ENCODE data around the gene PAX6. TPM values are rescaled to one million over a fixed set of nuclear protein-coding genes. Genes with fewer than 3 reads are reported as not detected.

Gene PAX6
- polyA plus RNA-seq, 3 donors from 2014 or later = not detected

- H3K27ac Mint-ChIP-seq = no peak overlapping the region
Observed at GRCh38 chr11:31795706-31796498, 15.2 kb downstream of the PAX6 start.

DNA sequence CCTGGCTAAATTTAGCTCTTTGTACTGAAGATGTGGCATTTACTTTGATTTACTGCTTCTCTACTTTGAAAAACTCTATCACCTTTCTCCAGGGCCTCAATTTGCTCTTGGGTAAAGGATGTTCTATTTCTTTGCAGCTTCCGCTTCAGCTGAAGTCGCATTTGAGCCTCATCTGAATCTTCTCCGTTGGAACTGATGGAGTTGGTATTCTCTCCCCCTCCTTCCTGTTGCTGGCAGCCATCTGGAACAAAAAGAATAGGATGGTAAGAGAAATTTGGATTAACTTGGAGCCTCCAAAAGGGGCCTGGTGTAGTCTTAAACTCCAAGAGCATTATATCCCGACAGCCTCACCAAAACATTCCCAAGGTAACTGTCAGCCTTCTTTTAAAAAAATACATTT is 16.6 kb downstream of the PAX6 start:
- Mint-ChIP-seq H3K27ac (no peak overlapping the region), H3K9me3 (peaks cover 0 to 9% (median 0%) of the 10 kb centered on the region in 6 donors), H3K4me3 (no peak overlapping the region), H3K27me3 (ENCODE audit: low read depth in 3 of 3) (peaks cover 20 to 23% (median 21%) of the 10 kb centered on the region in 3 donors), H3K36me3 (peaks cover 0 to 6% (median 3%) of the 10 kb centered on the region in 3 donors), H3K4me1 (peaks cover 3 to 9% of the 10 kb centered on the region in 2 donors)
- no peak for DNase-seq

More at GRCh38 chr11:31795706-31796498, 15.2 kb downstream of the PAX6 start:
- Mint-ChIP-seq H3K4me1 (peaks cover 5 to 19% of the 10 kb centered on the region in 2 donors), H3K9me3 (peaks cover 0 to 18% (median 1%) of the 10 kb centered on the region in 6 donors), H3K27me3 (ENCODE audit: low read depth in 3 of 3) (peaks cover 28 to 34% (median 31%) of the 10 kb centered on the region in 3 donors), H3K36me3 (peaks cover 0 to 6% (median 3%) of the 10 kb centered on the region in 3 donors), H3K4me3 (no peak overlapping the region)
- DNase-seq = no peak

- Mint-ChIP-seq H3K4me1 (peaks cover 3 to 9% of the 10 kb centered on the region in 2 donors), H3K9me3 (peaks cover 0 to 9% (median 0%) of the 10 kb centered on the region in 6 donors), H3K4me3 (peak overlapping the region in 1 of 5 donors; percentile 1), H3K36me3 (peaks cover 0 to 6% (median 0%) of the 10 kb centered on the region in 3 donors), H3K27ac (no peak overlapping the region), H3K27me3 (ENCODE audit: low read depth in 3 of 3) (peaks cover 12 to 23% (median 13%) of the 10 kb centered on the region in 3 donors)
- DNase-seq = no peak
Observed at GRCh38 chr11:31793264-31793663, 17.9 kb downstream of the PAX6 start.

- Mint-ChIP-seq H3K4me1 (peaks cover 0 to 5% of the 10 kb centered on the region in 2 donors), H3K27me3 (ENCODE audit: low read depth in 3 of 3) (peaks cover 7 to 18% (median 13%) of the 10 kb centered on the region in 3 donors), H3K4me3 (no peak overlapping the region)
Observed at GRCh38 chr11:31792456-31792855, 18.7 kb downstream of the PAX6 start.

GRCh38 chr11:31792036-31792435 is 19.1 kb downstream of the PAX6 start:
- H3K27ac Mint-ChIP-seq = no peak overlapping the region
- H3K27me3 Mint-ChIP-seq (ENCODE audit: low read depth in 3 of 3) = peaks cover 7 to 15% (median 10%) of the 10 kb centered on the region in 3 donors
- H3K4me3 Mint-ChIP-seq = no peak overlapping the region
- H3K4me1 Mint-ChIP-seq = peaks cover 0 to 1% of the 10 kb centered on the region in 2 donors
- H3K36me3 Mint-ChIP-seq = peaks cover 0 to 8% (median 6%) of the 10 kb centered on the region in 3 donors
- peaks cover 0 to 3% (median 0%) of the 10 kb centered on the region in 6 donors for H3K9me3 Mint-ChIP-seq
- DNase-seq = no peak

More at GRCh38 chr11:31792456-31792855, 18.7 kb downstream of the PAX6 start:
- no peak overlapping the region for H3K27ac Mint-ChIP-seq
- H3K9me3 Mint-ChIP-seq = peaks cover 0 to 5% (median 0%) of the 10 kb centered on the region in 6 donors
- peaks cover 0 to 6% (median 4%) of the 10 kb centered on the region in 3 donors for H3K36me3 Mint-ChIP-seq
- DNase-seq = no peak

- H3K27ac Mint-ChIP-seq = no peak overlapping the region
- peaks cover 5 to 16% (median 13%) of the 10 kb centered on the region in 3 donors for H3K36me3 Mint-ChIP-seq
- peaks cover 3 to 7% (median 5%) of the 10 kb centered on the region in 3 donors for H3K27me3 Mint-ChIP-seq (ENCODE audit: low read depth in 3 of 3)
- H3K4me3 Mint-ChIP-seq = no peak overlapping the region
- no peaks in the 10 kb centered on the region for H3K4me1 Mint-ChIP-seq
- no peak for DNase-seq
- no peaks in the 10 kb centered on the region for H3K9me3 Mint-ChIP-seq
Observed at GRCh38 chr11:31790649-31791048, 20.5 kb downstream of the PAX6 start.

- H3K9me3 Mint-ChIP-seq = no peaks in the 10 kb centered on the region
- peaks cover 8 to 22% (median 20%) of the 10 kb centered on the region in 3 donors for H3K36me3 Mint-ChIP-seq
- no peak for DNase-seq
- no peaks in the 10 kb centered on the region for H3K4me1 Mint-ChIP-seq
- no peak overlapping the region for H3K27ac Mint-ChIP-seq
- H3K27me3 Mint-ChIP-seq (ENCODE audit: low read depth in 3 of 3) = peaks cover 0 to 3% (median 2%) of the 10 kb centered on the region in 3 donors
- no peak overlapping the region for H3K4me3 Mint-ChIP-seq
Observed at GRCh38 chr11:31788085-31788484, 23.0 kb downstream of the PAX6 start.

GRCh38 chr11:31786996-31787685 is 24.0 kb downstream of the PAX6 start:
- no peaks in the 10 kb centered on the region for H3K9me3 Mint-ChIP-seq
- H3K36me3 Mint-ChIP-seq = peaks cover 13 to 24% (median 22%) of the 10 kb centered on the region in 3 donors
- no peak overlapping the region for H3K27ac Mint-ChIP-seq
- DNase-seq = no peak
- H3K4me1 Mint-ChIP-seq = no peaks in the 10 kb centered on the region
- H3K4me3 Mint-ChIP-seq = no peak overlapping the region
- H3K27me3 Mint-ChIP-seq (ENCODE audit: low read depth in 3 of 3) = peaks cover 0 to 4% (median 2%) of the 10 kb centered on the region in 3 donors

- peaks cover 0 to 1% (median 0%) of the 10 kb centered on the region in 3 donors for H3K27me3 Mint-ChIP-seq (ENCODE audit: low read depth in 3 of 3)
- H3K4me3 Mint-ChIP-seq = no peak overlapping the region
- H3K27ac Mint-ChIP-seq = no peak overlapping the region
- DNase-seq = no peak
- no peaks in the 10 kb centered on the region for H3K4me1 Mint-ChIP-seq
- H3K36me3 Mint-ChIP-seq = peaks cover 16 to 36% (median 36%) of the 10 kb centered on the region in 3 donors
- no peaks in the 10 kb centered on the region for H3K9me3 Mint-ChIP-seq
Observed at GRCh38 chr11:31784611-31785010, 26.5 kb downstream of the PAX6 start.

- H3K4me3 Mint-ChIP-seq = no peak overlapping the region
- no peaks in the 10 kb centered on the region for H3K9me3 Mint-ChIP-seq
- peaks cover 0 to 1% (median 0%) of the 10 kb centered on the region in 3 donors for H3K27me3 Mint-ChIP-seq (ENCODE audit: low read depth in 3 of 3)
- DNase-seq = no peak
- no peak overlapping the region for H3K27ac Mint-ChIP-seq
- H3K4me1 Mint-ChIP-seq = no peaks in the 10 kb centered on the region
- H3K36me3 Mint-ChIP-seq = peaks cover 21 to 39% (median 37%) of the 10 kb centered on the region in 3 donors
Observed at GRCh38 chr11:31783252-31783651, 27.9 kb downstream of the PAX6 start.

DNA sequence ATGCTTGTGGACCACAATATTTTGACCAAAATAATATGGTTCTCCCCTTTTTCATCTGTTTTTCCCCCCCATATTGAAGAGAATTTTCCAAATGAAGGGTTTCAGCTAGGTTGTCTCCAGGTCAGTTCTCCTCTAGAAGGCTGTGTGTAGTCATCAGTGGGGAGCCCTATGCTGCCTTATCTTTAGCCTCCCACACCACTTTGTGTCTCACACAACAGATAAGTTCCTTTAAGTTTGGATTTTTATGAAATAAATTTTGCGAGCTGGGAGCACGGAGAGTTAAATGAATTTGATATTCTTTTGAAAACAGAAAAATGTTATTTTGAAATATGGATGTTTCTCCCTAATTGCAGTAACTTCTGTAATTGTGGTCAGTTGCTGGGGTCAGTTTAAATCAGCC is 28.9 kb downstream of the PAX6 start:
- no peak for DNase-seq
- H3K4me1 Mint-ChIP-seq = no peaks in the 10 kb centered on the region
- no peaks in the 10 kb centered on the region for H3K9me3 Mint-ChIP-seq
- H3K27ac Mint-ChIP-seq = no peak overlapping the region
- no peak overlapping the region for H3K4me3 Mint-ChIP-seq
- peaks cover 0 to 1% (median 0%) of the 10 kb centered on the region in 3 donors for H3K27me3 Mint-ChIP-seq (ENCODE audit: low read depth in 3 of 3)
- H3K36me3 Mint-ChIP-seq = peaks cover 24 to 41% (median 34%) of the 10 kb centered on the region in 3 donors

DNA sequence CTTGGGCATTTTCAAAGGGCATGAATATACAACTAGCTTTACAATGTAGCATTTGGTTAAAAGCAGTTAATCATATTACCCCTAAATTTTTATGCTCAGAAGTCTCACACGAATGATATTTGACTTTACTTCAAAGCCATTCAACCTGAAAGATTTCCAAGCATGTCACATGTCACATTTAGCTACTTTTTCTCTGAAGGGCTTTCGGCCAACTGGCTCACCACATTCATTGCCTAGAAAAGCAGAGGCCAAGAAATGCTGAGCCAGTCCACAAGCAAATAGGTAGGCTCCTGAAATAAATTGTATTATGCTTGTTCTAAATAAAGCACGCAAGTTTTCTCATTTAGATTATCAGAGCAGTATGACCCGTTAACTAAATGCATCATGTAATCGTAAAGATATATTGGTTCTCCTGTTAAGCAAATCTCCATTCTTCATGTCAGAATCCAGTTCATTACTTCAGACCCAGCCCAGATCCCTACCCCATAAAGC is 30.6 kb downstream of the PAX6 start:
- Mint-ChIP-seq H3K4me3 (no peak overlapping the region), H3K4me1 (no peaks in the 10 kb centered on the region), H3K27me3 (ENCODE audit: low read depth in 3 of 3) (peaks cover 0 to 1% (median 0%) of the 10 kb centered on the region in 3 donors), H3K9me3 (no peaks in the 10 kb centered on the region), H3K36me3 (peaks cover 19 to 31% (median 28%) of the 10 kb centered on the region in 3 donors), H3K27ac (no peak overlapping the region)
- DNase-seq = no peak

DNA sequence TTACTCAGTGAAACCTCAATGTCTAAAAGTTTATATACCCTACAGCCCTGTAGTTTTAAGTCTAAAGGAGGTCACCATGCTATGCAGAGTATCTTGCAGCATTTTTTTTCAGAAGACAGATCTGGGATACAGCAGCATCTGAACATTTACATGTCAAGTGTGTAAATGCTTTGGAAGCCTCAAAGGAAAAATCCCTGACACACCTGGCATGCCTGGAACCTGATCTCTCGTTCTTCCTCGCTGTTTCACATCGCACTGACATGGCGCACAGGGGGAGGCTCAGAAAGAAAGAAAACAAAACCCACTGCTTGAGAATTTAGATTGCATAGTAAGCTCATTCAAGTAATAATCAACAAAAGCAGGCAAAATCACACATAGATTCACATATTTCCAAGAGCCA is 31.0 kb downstream of the PAX6 start:
- H3K36me3 Mint-ChIP-seq = peaks cover 19 to 31% (median 28%) of the 10 kb centered on the region in 3 donors
- H3K27me3 Mint-ChIP-seq (ENCODE audit: low read depth in 3 of 3) = peaks cover 0 to 1% (median 0%) of the 10 kb centered on the region in 3 donors
- H3K27ac Mint-ChIP-seq = no peak overlapping the region

More for the DNA sequence above, 31.0 kb downstream of the PAX6 start:
- Mint-ChIP-seq H3K4me1 (no peaks in the 10 kb centered on the region), H3K4me3 (no peak overlapping the region), H3K9me3 (no peaks in the 10 kb centered on the region)
- DNase-seq = no peak

Measured in immature natural killer cell (primary cell).